ENCODE data around the gene PEX12. TPM values are rescaled to one million over a fixed set of nuclear protein-coding genes. Genes with fewer than 3 reads are reported as not detected.

The PEX12 gene
- total RNA-seq, 2 donors from 2014 or later, result 9.4 to 11.6 TPM

DNA sequence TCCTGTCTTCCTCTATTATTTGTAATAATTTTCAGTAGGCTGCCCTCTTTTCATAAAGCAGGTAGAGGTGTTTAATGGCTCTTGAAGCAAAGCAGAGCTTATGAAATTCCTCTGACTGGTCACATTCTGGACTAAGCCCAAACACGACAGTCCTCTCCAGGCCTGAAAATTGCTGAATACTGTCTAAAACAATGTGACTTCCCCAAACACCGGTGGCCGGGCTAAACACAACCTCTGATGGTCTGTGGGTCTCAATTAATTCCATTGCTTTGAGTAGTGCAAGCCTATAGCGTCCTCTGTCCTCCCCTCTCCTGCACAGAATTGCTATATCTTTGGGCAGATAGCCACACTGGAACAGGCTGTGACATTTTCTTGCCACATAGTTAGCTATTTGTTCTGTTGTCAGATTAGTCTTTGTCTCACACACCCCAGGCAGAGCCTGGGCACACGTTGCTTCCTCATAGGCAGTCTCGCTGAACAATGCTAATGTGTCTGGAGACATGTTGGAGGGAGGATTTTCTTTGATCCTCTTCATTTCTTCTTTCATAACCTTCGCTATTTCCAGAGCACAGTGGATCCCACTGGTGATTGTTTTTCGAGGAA lies 30.1 kb downstream of the PEX12 start:
- intact Hi-C loops (cut with DNase I), result no loop called here
- WGBS, result 58% methylated on average over 8 of the region's 8 CpGs
- DNase-seq (ENCODE audit: low spot score), result no peak
- TF ChIP-seq POLR2AphosphoS5 (IDR thresholded peaks at IDR 0.05) (no peak), POLR2A (IDR thresholded peaks at IDR 0.05) (no peak)
- TF ChIP-seq, protein P1, sequence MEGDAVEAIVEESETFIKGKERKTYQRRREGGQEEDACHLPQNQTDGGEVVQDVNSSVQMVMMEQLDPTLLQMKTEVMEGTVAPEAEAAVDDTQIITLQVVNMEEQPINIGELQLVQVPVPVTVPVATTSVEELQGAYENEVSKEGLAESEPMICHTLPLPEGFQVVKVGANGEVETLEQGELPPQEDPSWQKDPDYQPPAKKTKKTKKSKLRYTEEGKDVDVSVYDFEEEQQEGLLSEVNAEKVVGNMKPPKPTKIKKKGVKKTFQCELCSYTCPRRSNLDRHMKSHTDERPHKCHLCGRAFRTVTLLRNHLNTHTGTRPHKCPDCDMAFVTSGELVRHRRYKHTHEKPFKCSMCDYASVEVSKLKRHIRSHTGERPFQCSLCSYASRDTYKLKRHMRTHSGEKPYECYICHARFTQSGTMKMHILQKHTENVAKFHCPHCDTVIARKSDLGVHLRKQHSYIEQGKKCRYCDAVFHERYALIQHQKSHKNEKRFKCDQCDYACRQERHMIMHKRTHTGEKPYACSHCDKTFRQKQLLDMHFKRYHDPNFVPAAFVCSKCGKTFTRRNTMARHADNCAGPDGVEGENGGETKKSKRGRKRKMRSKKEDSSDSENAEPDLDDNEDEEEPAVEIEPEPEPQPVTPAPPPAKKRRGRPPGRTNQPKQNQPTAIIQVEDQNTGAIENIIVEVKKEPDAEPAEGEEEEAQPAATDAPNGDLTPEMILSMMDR (IDR thresholded peaks at IDR 0.05), result no peak
- Histone ChIP-seq H3K27me3 (replicated peaks; ENCODE audit: insufficient read depth) (no peaks in the 10 kb centered on the region), H3K36me3 (no peaks in the 10 kb centered on the region), H3K27ac (no peak overlapping the region), H3K9me3 (no peaks in the 10 kb centered on the region), H3K4me1 (replicated peaks) (no peaks in the 10 kb centered on the region), H3K4me3 (no peak overlapping the region)

DNA sequence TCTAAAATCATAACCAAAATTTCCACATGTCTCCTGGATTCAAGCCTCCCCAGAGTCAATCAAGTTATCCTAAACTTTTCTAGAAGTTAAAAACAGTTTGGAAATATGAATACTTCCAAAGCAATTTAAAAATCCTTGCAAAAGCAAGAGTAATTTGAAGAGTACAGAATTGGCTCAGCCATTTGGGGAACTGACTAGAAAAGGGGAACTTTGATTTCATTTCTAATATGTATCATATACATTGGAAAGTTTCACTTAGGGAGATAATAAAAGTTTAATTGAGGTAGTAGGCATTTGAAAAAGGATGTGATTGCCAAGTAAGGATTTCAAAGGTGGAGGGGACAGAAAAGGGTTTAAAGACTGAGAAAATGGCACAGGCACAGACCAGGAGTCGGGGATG lies 31.9 kb downstream of the PEX12 start:
- Histone ChIP-seq H3K4me3 (no peak overlapping the region), H3K36me3 (no peaks in the 10 kb centered on the region), H3K4me1 (replicated peaks) (no peaks in the 10 kb centered on the region), H3K27me3 (replicated peaks; ENCODE audit: insufficient read depth) (no peaks in the 10 kb centered on the region), H3K9me3 (no peaks in the 10 kb centered on the region), H3K27ac (no peak overlapping the region)
- DNase-seq (ENCODE audit: low spot score), result no peak
- WGBS, result 72% methylated on average over 1 of the region's 1 CpG
- TF ChIP-seq POLR2A (IDR thresholded peaks at IDR 0.05) (no peak), POLR2AphosphoS5 (IDR thresholded peaks at IDR 0.05) (no peak)
- TF ChIP-seq, protein P1 (IDR thresholded peaks at IDR 0.05), result no peak
- intact Hi-C loops (cut with DNase I), result no loop called here

DNA sequence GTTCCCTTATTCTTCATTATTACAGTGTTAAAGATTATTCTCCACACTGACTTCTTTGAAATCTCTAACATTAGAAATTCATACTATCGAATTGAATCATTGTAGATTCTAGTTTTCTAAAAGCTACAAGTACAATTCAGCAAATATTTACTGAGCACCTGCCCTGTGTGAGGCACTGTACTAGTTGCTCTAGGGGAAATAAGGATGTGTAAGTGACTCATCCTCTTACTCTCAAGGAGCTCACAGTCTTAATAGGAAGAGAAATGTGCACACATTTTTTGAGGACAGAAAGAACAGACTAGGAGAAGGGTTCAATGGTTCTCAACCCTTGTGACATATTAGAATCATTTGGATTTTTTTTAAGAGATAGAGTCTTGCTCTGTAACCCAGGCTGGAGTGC lies 33.2 kb downstream of the PEX12 start:
- H3K36me3 ChIP-seq, result no peaks in the 10 kb centered on the region
- no peak overlapping the region for H3K27ac ChIP-seq
- WGBS, result 71% methylated on average over 1 of the region's 1 CpG
- no peak for DNase-seq (ENCODE audit: low spot score)
- intact Hi-C loops (cut with DNase I), result no loop called here
- TF ChIP-seq POLR2A (IDR thresholded peaks at IDR 0.05), result no peak
- H3K27me3 ChIP-seq (replicated peaks; ENCODE audit: insufficient read depth), result no peaks in the 10 kb centered on the region
- no peak overlapping the region for H3K4me3 ChIP-seq
- H3K4me1 ChIP-seq (replicated peaks), result no peaks in the 10 kb centered on the region
- H3K9me3 ChIP-seq, result no peaks in the 10 kb centered on the region

DNA sequence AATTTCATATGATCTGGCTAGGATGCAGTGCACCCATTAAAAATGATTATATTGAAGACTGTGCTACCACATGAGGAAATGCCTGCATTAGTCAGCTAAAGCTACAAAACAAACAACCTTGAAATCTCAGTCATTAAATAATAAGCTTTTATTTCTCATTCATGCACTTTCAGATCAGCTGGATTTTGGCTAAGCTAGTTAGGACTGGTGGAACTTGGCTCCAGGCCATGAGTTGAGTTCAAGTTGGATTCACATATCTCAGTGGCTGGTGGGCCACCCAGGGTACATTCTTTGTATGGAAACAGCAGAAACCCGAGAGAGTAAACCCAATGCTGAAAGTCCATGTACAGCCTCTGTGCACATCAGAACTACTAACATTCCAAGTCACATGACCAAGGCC lies 34.5 kb downstream of the PEX12 start:
- Histone ChIP-seq H3K27ac (no peak overlapping the region), H3K9me3 (no peaks in the 10 kb centered on the region), H3K4me3 (no peak overlapping the region), H3K4me1 (replicated peaks) (no peaks in the 10 kb centered on the region), H3K36me3 (no peaks in the 10 kb centered on the region), H3K27me3 (replicated peaks; ENCODE audit: insufficient read depth) (no peaks in the 10 kb centered on the region)
- no peak for DNase-seq (ENCODE audit: low spot score)
- WGBS, result 37% methylated on average over 1 of the region's 1 CpG
- no peak for TF ChIP-seq POLR2AphosphoS5 (IDR thresholded peaks at IDR 0.05)
- intact Hi-C loops (cut with DNase I), result no loop called here

DNA sequence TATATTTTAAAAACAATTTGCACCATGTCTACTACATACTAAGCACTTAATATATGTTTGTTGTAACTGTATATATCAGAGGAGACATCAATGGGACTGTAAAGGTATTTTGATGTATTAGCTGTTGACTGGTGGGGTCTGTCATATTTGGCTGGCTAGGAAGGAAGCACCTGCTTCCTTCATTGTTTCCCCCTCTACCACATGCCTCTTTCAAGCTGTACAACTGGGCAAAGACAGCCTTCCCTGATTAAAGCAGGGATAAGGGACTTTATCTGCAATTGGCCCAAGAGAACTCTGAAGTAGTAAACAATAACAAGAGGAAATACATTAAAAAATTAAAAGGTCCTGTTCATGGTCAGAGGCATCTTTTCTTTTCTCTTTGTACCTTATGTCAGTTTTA lies 35.4 kb downstream of the PEX12 start:
- no peak for DNase-seq (ENCODE audit: low spot score)
- H3K36me3 ChIP-seq, result no peaks in the 10 kb centered on the region
- H3K4me1 ChIP-seq (replicated peaks), result no peaks in the 10 kb centered on the region
- H3K9me3 ChIP-seq, result no peaks in the 10 kb centered on the region
- intact Hi-C loops (cut with DNase I), result no loop called here
- H3K27ac ChIP-seq, result no peak overlapping the region
- TF ChIP-seq POLR2AphosphoS5 (IDR thresholded peaks at IDR 0.05) (no peak), POLR2A (IDR thresholded peaks at IDR 0.05) (no peak)
- TF ChIP-seq, protein P1 (IDR thresholded peaks at IDR 0.05), result no peak
- H3K27me3 ChIP-seq (replicated peaks; ENCODE audit: insufficient read depth), result no peaks in the 10 kb centered on the region
- no peak overlapping the region for H3K4me3 ChIP-seq

DNA sequence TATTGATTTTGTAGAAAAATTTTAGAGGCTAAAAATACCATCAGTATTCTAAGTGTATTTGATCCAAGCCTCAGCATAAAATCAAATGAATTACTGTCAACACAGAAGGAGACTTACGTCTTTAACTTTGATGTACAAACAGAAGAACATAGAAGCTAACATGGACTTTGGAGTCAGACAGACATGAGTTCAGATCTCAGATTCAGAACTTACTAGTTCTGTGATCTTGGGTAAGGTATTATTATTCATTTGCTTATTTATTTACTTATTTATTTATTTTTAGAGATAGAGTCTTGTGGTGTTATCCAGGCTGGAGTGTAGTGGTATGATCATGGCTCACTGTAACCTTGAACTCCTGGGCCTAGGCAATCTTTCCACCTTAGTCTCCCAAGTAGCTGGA lies 36.9 kb downstream of the PEX12 start:
- Histone ChIP-seq H3K27me3 (replicated peaks; ENCODE audit: insufficient read depth) (no peaks in the 10 kb centered on the region), H3K27ac (no peak overlapping the region), H3K36me3 (no peaks in the 10 kb centered on the region), H3K4me3 (no peak overlapping the region), H3K4me1 (replicated peaks) (no peaks in the 10 kb centered on the region), H3K9me3 (no peaks in the 10 kb centered on the region)
- DNase-seq (ENCODE audit: low spot score), result no peak
- 67% methylated on average over 1 of the region's 1 CpG for WGBS
- TF ChIP-seq, protein P1 (IDR thresholded peaks at IDR 0.05), result no peak
- no peak for TF ChIP-seq POLR2AphosphoS5 (IDR thresholded peaks at IDR 0.05)
- no peak for TF ChIP-seq POLR2A (IDR thresholded peaks at IDR 0.05)
- intact Hi-C loops (cut with DNase I), result no loop called here

Data from prostate gland (tissue), 2 donors.